ENCODE measurements around the gene B9D1.

GRCh38 chr17:19354748-19355147 lies 7.8 kb downstream of the B9D1 start:
- TF ChIP-seq EZH2 (IDR thresholded peaks at IDR 0.05; ENCODE audit: low read depth, unreplicated experiment) (no peak), REST (IDR thresholded peaks at IDR 0.05; ENCODE audit: unreplicated experiment) (no peak), NANOG (IDR thresholded peaks at IDR 0.05; ENCODE audit: borderline replicate concordance) (no peak), CREB1 (CRISPR knock-in tag; IDR thresholded peaks at IDR 0.05; ENCODE audit: low read depth) (no peak), EZH2phosphoT487 (IDR thresholded peaks at IDR 0.05; ENCODE audit: unreplicated experiment) (no peak), CTCF (conservative IDR thresholded peaks at IDR 0.05; ENCODE audit: low read depth in 2 of 2) (no peak), POLR2AphosphoS5 (IDR thresholded peaks at IDR 0.05; ENCODE audit: low read depth) (no peak), ZNF331 (CRISPR knock-in tag; IDR thresholded peaks at IDR 0.05; ENCODE audit: low read depth) (no peak), ZNF114 (CRISPR knock-in tag; IDR thresholded peaks at IDR 0.05) (no peak)
